GM23338 (cell line): ENCODE measurements around the gene AGMAT. TPM values are rescaled to one million over a fixed set of nuclear protein-coding genes. Genes with fewer than 3 reads are reported as not detected.

ENCODE experiments used
- ATAC-seq: fragments of 200-7000 bp; cut with Tn5 transposase; 3 replicates; pipeline ENCODE4 v1.9.1; 2020
- DNase-seq: peaks from one replicate; pipeline ENCODE4 v3.0.0-alpha.2; 2015; ENCODE audit warnings: low spot score
- H2AFZ ChIP-seq: fragments of 200-600 bp; sonication (generic); 2 replicates; pipeline ENCODE4 v1.8.0; 2016; ENCODE audit warnings: antibody characterized with exemption, mild to moderate bottlenecking, moderate library complexity
- H3F3A ChIP-seq: fragments of 200-600 bp; sonication (generic); replicated peaks from 2 replicates; pipeline ENCODE4 v1.8.0; 2017; ENCODE audit warnings: antibody characterized with exemption, mixed run types, low read depth
- H3K27ac ChIP-seq: fragments of 200-600 bp; sonication (generic); 2 replicates; pipeline ENCODE4 v1.6.1; 2016; ENCODE audit warnings: low read depth
- H3K27me3 ChIP-seq: fragments of 200-600 bp; sonication (generic); 2 replicates; pipeline ENCODE4 v1.8.0; 2016; ENCODE audit warnings: mild to moderate bottlenecking, mixed run types, moderate library complexity; ENCODE audit not compliant: insufficient read depth
- H3K36me3 ChIP-seq: fragments of 200-600 bp; sonication (generic); 2 replicates; pipeline ENCODE4 v1.8.0; 2016; ENCODE audit warnings: mild to moderate bottlenecking; ENCODE audit not compliant: insufficient read depth
- H3K4me1 ChIP-seq: fragments of 200-600 bp; sonication (generic); 2 replicates; pipeline ENCODE4 v1.8.0; 2016; ENCODE audit warnings: mild to moderate bottlenecking, moderate library complexity; ENCODE audit not compliant: insufficient read depth
- H3K4me2 ChIP-seq: fragments of 200-600 bp; sonication (generic); 2 replicates; pipeline ENCODE4 v1.7.1; 2017; ENCODE audit warnings: mixed run types
- H3K4me3 ChIP-seq: fragments of 200-600 bp; sonication (generic); 2 replicates; pipeline ENCODE4 v1.6.1; 2016; ENCODE audit warnings: mixed run types
- H3K79me2 ChIP-seq: fragments of 200-600 bp; sonication (generic); replicated peaks from 2 replicates; pipeline ENCODE4 v1.8.0; 2017; ENCODE audit warnings: mild to moderate bottlenecking; ENCODE audit not compliant: insufficient read depth
- H3K9me2 ChIP-seq: fragments of 200-600 bp; sonication (generic); 2 replicates; pipeline ENCODE4 v1.8.0; 2017; ENCODE audit not compliant: insufficient read depth
- H4K20me1 ChIP-seq: fragments of 200-600 bp; sonication (generic); replicated peaks from 2 replicates; pipeline ENCODE4 v1.8.0; 2017; ENCODE audit warnings: mild to moderate bottlenecking; ENCODE audit not compliant: insufficient read depth
- H3K27ac Mint-ChIP-seq: 2 replicates; pipeline ENCODE4 v1.8.0; 2020; ENCODE audit warnings: inconsistent platforms, mild to moderate bottlenecking, moderate library complexity, mixed read lengths
- H3K27me3 Mint-ChIP-seq: 3 replicates; pipeline ENCODE4 v1.8.0; 2022; ENCODE audit warnings: low read depth, mild to moderate bottlenecking, moderate library complexity, mixed read lengths, inconsistent platforms; ENCODE audit not compliant: insufficient read depth, poor library complexity
- H3K36me3 Mint-ChIP-seq: 3 replicates; pipeline ENCODE4 v1.8.0; 2021; ENCODE audit warnings: low read depth, mild to moderate bottlenecking, inconsistent platforms, moderate library complexity, mixed read lengths
- H3K4me1 Mint-ChIP-seq: 3 replicates; pipeline ENCODE4 v1.8.0; 2020; ENCODE audit warnings: mild to moderate bottlenecking, inconsistent platforms, mixed read lengths
- H3K4me3 Mint-ChIP-seq: 3 replicates; pipeline ENCODE4 v1.8.0; 2021; ENCODE audit warnings: moderate library complexity, mild to moderate bottlenecking, inconsistent platforms, mixed read lengths
- H3K9me3 Mint-ChIP-seq: 3 replicates; pipeline ENCODE4 v1.8.0; 2020; ENCODE audit warnings: moderate library complexity, mild to moderate bottlenecking, inconsistent platforms, mixed read lengths
- CREB1 ChIP-seq: fragments of 250-450 bp; sonication (Bioruptor Pico); IDR thresholded peaks from 2 replicates; pipeline ENCODE4 v1.5.0; 2020; ENCODE audit warnings: low read depth, mild to moderate bottlenecking, moderate library complexity
- EZH2 ChIP-seq: fragments of 200-600 bp; sonication (generic); IDR thresholded peaks from one replicate; pipeline ENCODE4 v1.8.0; 2017; ENCODE audit warnings: antibody characterized with exemption, mild to moderate bottlenecking, low read depth; ENCODE audit not compliant: unreplicated experiment
- EZH2phosphoT487 ChIP-seq: fragments of 200-600 bp; sonication (generic); IDR thresholded peaks from one replicate; pipeline ENCODE4 v1.8.1; 2018; ENCODE audit warnings: antibody characterized with exemption; ENCODE audit not compliant: unreplicated experiment
- JUNB ChIP-seq: IDR thresholded peaks from one replicate; pipeline ENCODE4 v1.6.1; 2016; ENCODE audit warnings: antibody characterized with exemption; ENCODE audit not compliant: unreplicated experiment
- NANOG ChIP-seq: IDR thresholded peaks from 2 replicates; pipeline ENCODE4 v1.6.1; 2016; ENCODE audit warnings: antibody characterized with exemption, borderline replicate concordance
- POLR2AphosphoS5 ChIP-seq: IDR thresholded peaks from 2 replicates; pipeline ENCODE4 v1.6.1; 2016; ENCODE audit warnings: antibody characterized with exemption, low read depth
- REST ChIP-seq: IDR thresholded peaks from one replicate; pipeline ENCODE4 v1.6.1; 2018; ENCODE audit warnings: antibody characterized with exemption; ENCODE audit not compliant: unreplicated experiment
- ZNF114 ChIP-seq: fragments of 250-450 bp; sonication (Bioruptor Pico); IDR thresholded peaks from 2 replicates; pipeline ENCODE4 v1.5.0; 2020; ENCODE audit warnings: mild to moderate bottlenecking, moderate library complexity
- ZNF331 ChIP-seq: fragments of 250-450 bp; sonication (Bioruptor Pico); IDR thresholded peaks from 2 replicates; pipeline ENCODE4 v1.5.0; 2020; ENCODE audit warnings: low read depth, mild to moderate bottlenecking, moderate library complexity
- ZNF462 ChIP-seq: fragments of 250-450 bp; sonication (Bioruptor Pico); IDR thresholded peaks from 2 replicates; pipeline ENCODE4 v1.5.0; 2020; ENCODE audit warnings: mild to moderate bottlenecking, moderate library complexity
- polyA plus RNA-seq: library from polyadenylated mRNA; unstranded; fragments of >200 nt; fragmentation: Nextera tagmentation; extraction: Ambion mirVana; gene quantifications from 2 replicates; pipeline ENCODE4 v1.2.1, GENCODE V29; 2016
- total RNA-seq: library from RNA; depleted of rRNA; stranded (reverse); fragments of >200 nt; shearing (Covaris generic); gene quantifications from 2 replicates; pipeline ENCODE4 v1.2.3, GENCODE V29; 2014
- TF ChIP-seq, protein P1 (sequence below): IDR thresholded peaks from 2 replicates; pipeline ENCODE4 v1.6.1; 2016; ENCODE audit warnings: antibody characterized with exemption
- TF ChIP-seq, protein P2 (sequence below), 2 experiments: fragments of 200-600 bp in 1 of 2; sonication (generic) in 1 of 2; conservative IDR thresholded peaks; 2 replicates each; pipeline versions ENCODE4 v1.5.1 to v1.6.1; 2016 to 2017; ENCODE audit warnings: antibody characterized with exemption in 2 of 2, low read depth in 2 of 2, mild to moderate bottlenecking in 2 of 2, moderate library complexity in 1 of 2

AGMAT gene
- total and polyA plus RNA-seq, 2 experiments from 2014 or later = 1.8 to 7.4 TPM

- no peaks in the 10 kb centered on the region for H3K27me3 Mint-ChIP-seq
- no peaks in the 10 kb centered on the region for H3K9me2 ChIP-seq
- peaks cover 16% of the 10 kb centered on the region for H3K36me3 Mint-ChIP-seq
- no peak overlapping the region for H3K4me2 ChIP-seq
- TF ChIP-seq EZH2phosphoT487 (no peak), EZH2 (no peak), NANOG (no peak), ZNF331 (no peak), ZNF462 (CRISPR knock-in tag) (no peak), CREB1 (CRISPR knock-in tag) (no peak), POLR2AphosphoS5 (no peak), JUNB (no peak), ZNF114 (CRISPR knock-in tag) (no peak), REST (no peak)
- TF ChIP-seq, protein P1, sequence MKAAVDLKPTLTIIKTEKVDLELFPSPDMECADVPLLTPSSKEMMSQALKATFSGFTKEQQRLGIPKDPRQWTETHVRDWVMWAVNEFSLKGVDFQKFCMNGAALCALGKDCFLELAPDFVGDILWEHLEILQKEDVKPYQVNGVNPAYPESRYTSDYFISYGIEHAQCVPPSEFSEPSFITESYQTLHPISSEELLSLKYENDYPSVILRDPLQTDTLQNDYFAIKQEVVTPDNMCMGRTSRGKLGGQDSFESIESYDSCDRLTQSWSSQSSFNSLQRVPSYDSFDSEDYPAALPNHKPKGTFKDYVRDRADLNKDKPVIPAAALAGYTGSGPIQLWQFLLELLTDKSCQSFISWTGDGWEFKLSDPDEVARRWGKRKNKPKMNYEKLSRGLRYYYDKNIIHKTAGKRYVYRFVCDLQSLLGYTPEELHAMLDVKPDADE = no peak
- TF ChIP-seq, protein P2, sequence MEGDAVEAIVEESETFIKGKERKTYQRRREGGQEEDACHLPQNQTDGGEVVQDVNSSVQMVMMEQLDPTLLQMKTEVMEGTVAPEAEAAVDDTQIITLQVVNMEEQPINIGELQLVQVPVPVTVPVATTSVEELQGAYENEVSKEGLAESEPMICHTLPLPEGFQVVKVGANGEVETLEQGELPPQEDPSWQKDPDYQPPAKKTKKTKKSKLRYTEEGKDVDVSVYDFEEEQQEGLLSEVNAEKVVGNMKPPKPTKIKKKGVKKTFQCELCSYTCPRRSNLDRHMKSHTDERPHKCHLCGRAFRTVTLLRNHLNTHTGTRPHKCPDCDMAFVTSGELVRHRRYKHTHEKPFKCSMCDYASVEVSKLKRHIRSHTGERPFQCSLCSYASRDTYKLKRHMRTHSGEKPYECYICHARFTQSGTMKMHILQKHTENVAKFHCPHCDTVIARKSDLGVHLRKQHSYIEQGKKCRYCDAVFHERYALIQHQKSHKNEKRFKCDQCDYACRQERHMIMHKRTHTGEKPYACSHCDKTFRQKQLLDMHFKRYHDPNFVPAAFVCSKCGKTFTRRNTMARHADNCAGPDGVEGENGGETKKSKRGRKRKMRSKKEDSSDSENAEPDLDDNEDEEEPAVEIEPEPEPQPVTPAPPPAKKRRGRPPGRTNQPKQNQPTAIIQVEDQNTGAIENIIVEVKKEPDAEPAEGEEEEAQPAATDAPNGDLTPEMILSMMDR (conservative IDR thresholded peaks at IDR 0.05; ENCODE audit: low read depth in 2 of 2) = no peak
- no peaks in the 10 kb centered on the region for H4K20me1 ChIP-seq
- H3K27ac Mint-ChIP-seq = no peak overlapping the region
- no peak overlapping the region for H2AFZ ChIP-seq
- H3K4me3 Mint-ChIP-seq = no peak overlapping the region
- H3K4me3 ChIP-seq = no peak overlapping the region
- ATAC-seq (no peak), DNase-seq (no peak)
- H3K36me3 ChIP-seq = peaks cover 10% of the 10 kb centered on the region; the same call in 1 of the 2 replicates
- no peaks in the 10 kb centered on the region for H3K4me1 Mint-ChIP-seq
- H3K27me3 ChIP-seq = no peaks in the 10 kb centered on the region
- no peak overlapping the region for H3K27ac ChIP-seq
- H3K79me2 ChIP-seq = no peaks in the 10 kb centered on the region
- H3K4me1 ChIP-seq = no peaks in the 10 kb centered on the region
- no peaks in the 10 kb centered on the region for H3F3A ChIP-seq
- H3K9me3 Mint-ChIP-seq = no peaks in the 10 kb centered on the region
Observed at GRCh38 chr1:15557008-15557407, 27.8 kb downstream of the AGMAT start.
